ENCODE results near the gene GLO1. TPM values are rescaled to one million over a fixed set of nuclear protein-coding genes. Genes with fewer than 3 reads are reported as not detected.

The GLO1 gene
- total and polyA plus RNA-seq, 9 of the 15 experiments (the other 6 are each of a cell fraction or from before 2014, with no cell fraction given), result 155 to 331 (median 203) TPM

- DNase-seq (ENCODE audit: extremely low read depth in 1 of 4, low spot score in 3 of 4) (no peak), ATAC-seq (no peak), FAIRE-seq (no peak)
- Histone ChIP-seq H2AFZ (ENCODE audit: low read depth, low read length) (no peak overlapping the region), H3K36me3 (ENCODE audit: control insufficient read depth, insufficient read depth, low read length) (no peaks in the 10 kb centered on the region), H3K79me2 (ENCODE audit: control insufficient read depth, insufficient read depth, low read length) (no peaks in the 10 kb centered on the region), H3K9me3 (replicated peaks; ENCODE audit: control insufficient read depth, insufficient read depth, low read depth, low read length) (no peaks in the 10 kb centered on the region), H4K20me1 (replicated peaks; ENCODE audit: control insufficient read depth, insufficient read depth, low read length) (no peaks in the 10 kb centered on the region), H3K4me3 (no peak overlapping the region), H3K27ac (ENCODE audit: extremely low read depth, low read depth, low read length) (no peak overlapping the region), H3K4me1 (replicated peaks in 1 of 2; ENCODE audit: control insufficient read depth in 2 of 2, insufficient read depth in 2 of 2, low read length in 2 of 2) (no peaks in the 10 kb centered on the region), H3K4me2 (ENCODE audit: insufficient read depth, low read length) (no peak overlapping the region), H3K9me1 (ENCODE audit: control insufficient read depth, insufficient read depth, low read length) (no peaks in the 10 kb centered on the region), H3K9ac (ENCODE audit: insufficient read depth in 1 of 2, low read depth in 2 of 2, low read length in 2 of 2) (no peak overlapping the region), H3K27me3 (ENCODE audit: control insufficient read depth in 2 of 2, insufficient read depth in 2 of 2, low read length in 2 of 2) (peaks cover 0 to 3% of the 10 kb centered on the region in 2 experiments; a peak in 3 of 5 replicates)
- in situ Hi-C loops (cut with MboI), result no loop called here
- ChIA-PET POLR2A (no interaction called here), CTCF (ENCODE audit: low intra/inter-chr PET ratio) (no interaction called here)
- WGBS (ENCODE audit: insufficient coverage, low coverage, missing lambda C conversion rate), result 1% methylated on average over 3 of the region's 3 CpGs
- TF ChIP-seq ZNF778 (CRISPR knock-in tag; IDR thresholded peaks at IDR 0.05) (no peak), DACH1 (IDR thresholded peaks at IDR 0.05; ENCODE audit: partially characterized antibody) (no peak), PREB (CRISPR knock-in tag; IDR thresholded peaks at IDR 0.05) (no peak), ZNF444 (CRISPR knock-in tag; IDR thresholded peaks at IDR 0.05) (no peak), TCF3 (CRISPR knock-in tag; IDR thresholded peaks at IDR 0.05) (no peak), OTX1 (CRISPR knock-in tag; IDR thresholded peaks at IDR 0.05) (no peak), GATAD2B (IDR thresholded peaks at IDR 0.05; ENCODE audit: borderline replicate concordance) (no peak), ZNF146 (CRISPR knock-in tag; IDR thresholded peaks at IDR 0.05; ENCODE audit: unreplicated experiment) (no peak), ZFPM2 (CRISPR knock-in tag; IDR thresholded peaks at IDR 0.05) (no peak), JUND (IDR thresholded peaks at IDR 0.05; ENCODE audit: borderline replicate concordance, low read depth, low read length) (no peak), JUND (tag; IDR thresholded peaks at IDR 0.05; ENCODE audit: borderline replicate concordance, low read depth, low read length) (no peak), E2F8 (IDR thresholded peaks at IDR 0.05; ENCODE audit: low read depth, partially characterized antibody) (no peak), HEY1 (CRISPR knock-in tag; IDR thresholded peaks at IDR 0.05; ENCODE audit: borderline replicate concordance) (no peak), ZC3H8 (IDR thresholded peaks at IDR 0.05) (no peak), ZC3H4 (CRISPR knock-in tag; IDR thresholded peaks at IDR 0.05; ENCODE audit: borderline replicate concordance) (no peak)
- intact Hi-C loops (cut with micrococcal nuclease), result no loop called here
- no TSS peak for BruUV-seq (replicated peaks)
These were observed 56.6 kb downstream of the GLO1 start for GRCh38 chr6:38646166-38646878.
